Neural progenitor cell (in vitro differentiated cells): Measurements from ENCODE around the gene MDM2.

Source experiments
- EZH2 ChIP-seq: fragments of 200-600 bp; sonication (generic); IDR thresholded peaks from 2 replicates; pipeline ENCODE4 v1.6.1; 2017; ENCODE audit warnings: antibody characterized with exemption, mild to moderate bottlenecking, moderate library complexity
- EZH2phosphoT487 ChIP-seq: fragments of 200-600 bp; sonication (generic); IDR thresholded peaks from 2 replicates; pipeline ENCODE4 v1.6.1; 2017; ENCODE audit warnings: antibody characterized with exemption
- TF ChIP-seq, protein P1 (sequence below): fragments of 200-600 bp; sonication (generic); IDR thresholded peaks from 2 replicates; pipeline ENCODE4 v1.5.1; 2017; ENCODE audit warnings: antibody characterized with exemption, mild to moderate bottlenecking

DNA sequence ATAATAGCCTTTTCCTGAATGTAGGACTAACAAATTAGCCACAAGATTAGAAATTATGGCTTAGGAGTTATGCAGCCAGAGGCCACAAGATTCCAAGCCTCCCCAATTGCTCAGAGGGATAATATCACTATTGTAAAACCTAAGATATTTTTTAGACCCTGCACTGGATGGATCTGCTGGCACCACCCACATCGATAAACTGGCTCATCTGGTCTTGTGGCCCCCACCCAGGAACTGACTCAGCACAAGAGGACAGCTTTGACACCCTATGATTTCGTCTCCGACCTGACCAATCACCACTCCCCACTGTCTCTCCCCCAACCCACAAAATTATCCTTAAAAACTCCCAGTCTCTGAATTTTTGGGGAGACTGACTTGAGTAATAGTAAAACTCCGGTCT lies 70.3 kb downstream of the MDM2 start:
- TF ChIP-seq, protein P1, sequence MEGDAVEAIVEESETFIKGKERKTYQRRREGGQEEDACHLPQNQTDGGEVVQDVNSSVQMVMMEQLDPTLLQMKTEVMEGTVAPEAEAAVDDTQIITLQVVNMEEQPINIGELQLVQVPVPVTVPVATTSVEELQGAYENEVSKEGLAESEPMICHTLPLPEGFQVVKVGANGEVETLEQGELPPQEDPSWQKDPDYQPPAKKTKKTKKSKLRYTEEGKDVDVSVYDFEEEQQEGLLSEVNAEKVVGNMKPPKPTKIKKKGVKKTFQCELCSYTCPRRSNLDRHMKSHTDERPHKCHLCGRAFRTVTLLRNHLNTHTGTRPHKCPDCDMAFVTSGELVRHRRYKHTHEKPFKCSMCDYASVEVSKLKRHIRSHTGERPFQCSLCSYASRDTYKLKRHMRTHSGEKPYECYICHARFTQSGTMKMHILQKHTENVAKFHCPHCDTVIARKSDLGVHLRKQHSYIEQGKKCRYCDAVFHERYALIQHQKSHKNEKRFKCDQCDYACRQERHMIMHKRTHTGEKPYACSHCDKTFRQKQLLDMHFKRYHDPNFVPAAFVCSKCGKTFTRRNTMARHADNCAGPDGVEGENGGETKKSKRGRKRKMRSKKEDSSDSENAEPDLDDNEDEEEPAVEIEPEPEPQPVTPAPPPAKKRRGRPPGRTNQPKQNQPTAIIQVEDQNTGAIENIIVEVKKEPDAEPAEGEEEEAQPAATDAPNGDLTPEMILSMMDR: no peak
- TF ChIP-seq EZH2phosphoT487: no peak
- TF ChIP-seq EZH2: no peak
